Activated naive CD4-positive, alpha-beta T cell treated with anti-CD3 and anti-CD28 coated beads, Interleukin-2, amount 50 U/mL, for 72 hours (primary cell): Measurements from ENCODE around the gene MKI67. TPM values are rescaled to one million over a fixed set of nuclear protein-coding genes. Genes with fewer than 3 reads are reported as not detected.

ENCODE experiments used
- ATAC-seq, 2 donors: fragments of 150-1000 bp; cut with Tn5 transposase; 2 replicates each; pipeline ENCODE4 v1.10.0; 2021; ENCODE audit warnings: mild to moderate bottlenecking in 2 of 2, moderate library complexity in 2 of 2
- DNase-seq, 2 donors: peaks; one replicate each; pipeline ENCODE4 v3.0.0; 2021 to 2022; ENCODE audit warnings: low spot score in 2 of 2
- H3K27ac Mint-ChIP-seq, 2 donors: one replicate each; pipeline ENCODE4 v1.8.0; 2022; ENCODE audit warnings: mild to moderate bottlenecking in 2 of 2, mixed read lengths in 2 of 2
- H3K36me3 Mint-ChIP-seq, 2 donors: one replicate each; pipeline ENCODE4 v1.8.0; 2022; ENCODE audit warnings: mixed read lengths in 2 of 2
- H3K9me3 Mint-ChIP-seq, 2 donors: one replicate each; pipeline ENCODE4 v1.8.0; 2022; ENCODE audit warnings: mixed read lengths in 2 of 2
- total RNA-seq, 2 donors: library from RNA; stranded (reverse); gene quantifications; one replicate each; pipeline ENCODE4 v1.2.3, GENCODE V29; 2022

MKI67 gene
- total RNA-seq, 2 donors from 2014 or later, result 221 to 367 TPM

- ATAC-seq, result no peak
- peaks cover 31 to 52% of the 10 kb centered on the region in 2 donors for H3K36me3 Mint-ChIP-seq
Measured at GRCh38 chr10:128059266-128059981, 66.8 kb downstream of the MKI67 start.

GRCh38 chr10:128058750-128059134, 67.5 kb downstream of the MKI67 start:
- DNase-seq (no peak), ATAC-seq (no peak)
- Mint-ChIP-seq H3K27ac (peak overlapping the region in 1 of 2 donors; percentile 14), H3K9me3 (no peaks in the 10 kb centered on the region), H3K36me3 (peaks cover 31 to 48% of the 10 kb centered on the region in 2 donors)

More at GRCh38 chr10:128059266-128059981, 66.8 kb downstream of the MKI67 start:
- Mint-ChIP-seq H3K27ac (peak overlapping the region in 1 of 2 donors; percentile 57), H3K9me3 (no peaks in the 10 kb centered on the region)
- DNase-seq, result no peak

GRCh38 chr10:128058106-128058749, 68.0 kb downstream of the MKI67 start:
- H3K36me3 Mint-ChIP-seq, result peaks cover 31 to 43% of the 10 kb centered on the region in 2 donors

GRCh38 chr10:128056303-128057050, 69.7 kb downstream of the MKI67 start:
- DNase-seq (no peak), ATAC-seq (no peak)
- Mint-ChIP-seq H3K27ac (peak overlapping the region in 1 of 2 donors; percentile 68), H3K36me3 (peaks cover 27 to 35% of the 10 kb centered on the region in 2 donors), H3K9me3 (no peaks in the 10 kb centered on the region)

More at GRCh38 chr10:128058106-128058749, 68.0 kb downstream of the MKI67 start:
- Mint-ChIP-seq H3K27ac (peak overlapping the region; percentile 14 to 33), H3K9me3 (no peaks in the 10 kb centered on the region)
- DNase-seq, result no peak
- no peak for ATAC-seq

- no peak for DNase-seq
- Mint-ChIP-seq H3K36me3 (peaks cover 28 to 35% of the 10 kb centered on the region in 2 donors), H3K27ac (peak overlapping the region in 1 of 2 donors; percentile 81), H3K9me3 (no peaks in the 10 kb centered on the region)
- ATAC-seq, result no peak
Measured at GRCh38 chr10:128055061-128055868, 71.0 kb downstream of the MKI67 start.

GRCh38 chr10:128054163-128054970, 71.9 kb downstream of the MKI67 start:
- Mint-ChIP-seq H3K27ac (no peak overlapping the region), H3K9me3 (no peaks in the 10 kb centered on the region), H3K36me3 (peaks cover 28 to 35% of the 10 kb centered on the region in 2 donors)
- ATAC-seq (no peak), DNase-seq (no peak)

GRCh38 chr10:128053356-128053755, 72.9 kb downstream of the MKI67 start:
- DNase-seq (no peak), ATAC-seq (no peak)
- Mint-ChIP-seq H3K36me3 (peaks cover 29 to 41% of the 10 kb centered on the region in 2 donors), H3K27ac (no peak overlapping the region), H3K9me3 (no peaks in the 10 kb centered on the region)

GRCh38 chr10:128052696-128053095, 73.5 kb downstream of the MKI67 start:
- Mint-ChIP-seq H3K9me3 (no peaks in the 10 kb centered on the region), H3K27ac (peak overlapping the region in 1 of 2 donors; percentile 39), H3K36me3 (peaks cover 35 to 48% of the 10 kb centered on the region in 2 donors)
- ATAC-seq, result no peak
- DNase-seq, result no peak

- no peaks in the 10 kb centered on the region for H3K9me3 Mint-ChIP-seq
- peaks cover 39 to 46% of the 10 kb centered on the region in 2 donors for H3K36me3 Mint-ChIP-seq
- H3K27ac Mint-ChIP-seq, result peak overlapping the region in 1 of 2 donors; percentile 39
- DNase-seq, result no peak
- no peak for ATAC-seq
Measured at GRCh38 chr10:128051548-128051947, 74.7 kb downstream of the MKI67 start.

GRCh38 chr10:128050936-128051335, 75.3 kb downstream of the MKI67 start:
- Mint-ChIP-seq H3K27ac (peak overlapping the region; percentile 75 to 99), H3K9me3 (no peaks in the 10 kb centered on the region), H3K36me3 (peaks cover 33 to 40% of the 10 kb centered on the region in 2 donors)
- no peak for ATAC-seq
- no peak for DNase-seq

- Mint-ChIP-seq H3K9me3 (no peaks in the 10 kb centered on the region), H3K36me3 (peaks cover 30 to 40% of the 10 kb centered on the region in 2 donors), H3K27ac (peak overlapping the region in 1 of 2 donors; percentile 99)
- DNase-seq, result no peak
- ATAC-seq, result no peak
Measured at GRCh38 chr10:128050121-128050516, 76.1 kb downstream of the MKI67 start.

- no peak for DNase-seq
- H3K27ac Mint-ChIP-seq, result peak overlapping the region; percentile 9 to 99
- H3K36me3 Mint-ChIP-seq, result peaks cover 30 to 40% of the 10 kb centered on the region in 2 donors
- no peaks in the 10 kb centered on the region for H3K9me3 Mint-ChIP-seq
- no peak for ATAC-seq
Measured at GRCh38 chr10:128049226-128050120, 76.8 kb downstream of the MKI67 start.

GRCh38 chr10:128048819-128049210, 77.4 kb downstream of the MKI67 start:
- peak overlapping the region; percentile 98 to 99 for H3K27ac Mint-ChIP-seq
- peaks cover 30 to 40% of the 10 kb centered on the region in 2 donors for H3K36me3 Mint-ChIP-seq
- DNase-seq (no peak), ATAC-seq (no peak)
- no peaks in the 10 kb centered on the region for H3K9me3 Mint-ChIP-seq

GRCh38 chr10:128047991-128048818, 78.0 kb downstream of the MKI67 start:
- H3K9me3 Mint-ChIP-seq, result no peaks in the 10 kb centered on the region
- peak; percentile 45 to 68 for ATAC-seq
- peak in 1 of 2 donors; percentile 77 for DNase-seq
- peaks cover 30 to 40% of the 10 kb centered on the region in 2 donors for H3K36me3 Mint-ChIP-seq
- peak overlapping the region; percentile 98 to 99 for H3K27ac Mint-ChIP-seq
